ENCODE results near the gene GDF10. TPM values are rescaled to one million over a fixed set of nuclear protein-coding genes. Genes with fewer than 3 reads are reported as not detected.

Gene GDF10
- total RNA-seq, 1 donor from 2014 or later: not detected

DNA sequence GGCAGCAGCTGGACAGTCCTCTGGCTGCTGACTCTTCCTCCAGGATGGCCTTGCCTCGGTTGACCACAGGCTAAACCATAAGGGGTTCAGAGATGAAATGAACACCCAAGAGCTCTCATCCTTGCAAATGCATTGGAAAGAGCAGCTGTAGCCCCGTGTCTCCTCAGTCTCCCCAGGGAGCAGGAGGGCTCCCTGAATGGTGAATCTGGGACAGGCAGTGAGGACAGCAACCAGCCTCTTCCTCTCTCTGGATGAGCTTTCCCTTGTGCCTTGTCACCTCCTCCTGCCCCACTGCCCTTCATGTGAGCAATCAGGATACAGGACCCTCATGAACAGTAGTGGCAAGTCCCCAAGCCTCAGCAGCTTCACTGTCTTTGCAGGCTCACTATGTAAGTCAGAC is 23.9 kb upstream of the GDF10 start:
- peaks cover 2% of the 10 kb centered on the region for H3K9me3 Mint-ChIP-seq
- intact Hi-C loops (cut with micrococcal nuclease): no loop called here
- ChIA-PET CTCF (no interaction called here), POLR2A (no interaction called here)
- no peaks in the 10 kb centered on the region for H3K36me3 Mint-ChIP-seq (ENCODE audit: low read depth)
- ATAC-seq (ENCODE audit: low read depth): no peak
- H3K4me3 Mint-ChIP-seq: no peak overlapping the region
- TF ChIP-seq CTCF (IDR thresholded peaks at IDR 0.05): no peak
- H3K27me3 Mint-ChIP-seq: peaks cover 18% of the 10 kb centered on the region
- H3K27ac Mint-ChIP-seq: no peak overlapping the region
- no peak for DNase-seq
- H3K4me1 Mint-ChIP-seq: no peaks in the 10 kb centered on the region

- no peak for DNase-seq
- TF ChIP-seq CTCF (IDR thresholded peaks at IDR 0.05): no peak
- H3K4me3 Mint-ChIP-seq: no peak overlapping the region
- CTCF ChIA-PET: no interaction called here
- no peaks in the 10 kb centered on the region for H3K36me3 Mint-ChIP-seq (ENCODE audit: low read depth)
- POLR2A ChIA-PET: no interaction called here
- intact Hi-C loops (cut with micrococcal nuclease): no loop called here
- H3K9me3 Mint-ChIP-seq: peaks cover 2% of the 10 kb centered on the region
- no peak overlapping the region for H3K27ac Mint-ChIP-seq
- H3K27me3 Mint-ChIP-seq: peaks cover 18% of the 10 kb centered on the region
- H3K4me1 Mint-ChIP-seq: peaks cover 2% of the 10 kb centered on the region
- ATAC-seq (ENCODE audit: low read depth): no peak
Observed at GRCh38 chr10:47276576-47277351, 23.2 kb upstream of the GDF10 start.

DNA sequence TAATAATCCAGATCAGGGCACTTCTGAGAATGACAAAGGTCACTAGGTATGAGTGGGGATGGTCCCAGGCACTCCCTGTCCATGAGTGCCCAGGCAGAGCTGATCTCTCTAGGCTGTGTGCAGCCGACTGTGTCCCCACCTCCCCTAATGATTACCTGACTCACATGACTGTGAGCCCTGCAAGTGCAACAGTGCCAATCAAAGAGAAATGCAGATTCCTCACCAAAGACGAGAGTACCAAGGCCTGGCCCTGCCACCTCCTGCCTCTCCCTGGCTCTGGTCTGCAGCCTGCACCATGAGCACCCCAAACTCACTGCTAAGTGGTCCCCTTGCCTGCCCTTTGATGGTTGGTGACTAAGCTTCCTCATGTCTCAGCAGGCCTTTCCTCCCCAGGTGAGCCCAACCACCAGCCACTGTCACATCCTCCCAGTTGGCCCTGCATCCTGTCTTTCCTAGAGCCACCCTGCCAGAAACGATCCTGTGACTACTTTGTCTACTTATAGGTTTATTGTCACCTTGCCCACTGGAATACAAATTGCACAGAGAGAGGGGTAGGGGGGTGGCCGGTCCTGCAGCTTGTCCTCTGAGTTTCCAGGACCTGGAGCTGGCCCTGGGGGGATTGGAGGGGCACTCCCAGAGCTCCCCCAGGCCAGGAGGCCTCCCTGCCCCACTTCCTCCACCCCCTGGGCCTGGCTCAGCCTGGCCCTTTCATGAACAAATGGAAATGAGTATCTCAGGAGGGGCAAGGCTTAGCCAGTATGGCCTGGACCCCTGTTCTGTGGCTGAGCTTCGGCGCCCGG is 22.4 kb upstream of the GDF10 start:
- Mint-ChIP-seq H3K4me3 (no peak overlapping the region), H3K27ac (no peak overlapping the region), H3K9me3 (no peaks in the 10 kb centered on the region), H3K4me1 (peaks cover 2% of the 10 kb centered on the region), H3K27me3 (peaks cover 21% of the 10 kb centered on the region), H3K36me3 (ENCODE audit: low read depth) (no peaks in the 10 kb centered on the region)
- DNase-seq (no peak), ATAC-seq (ENCODE audit: low read depth) (no peak)
- intact Hi-C loops (cut with micrococcal nuclease): no loop called here
- TF ChIP-seq CTCF (IDR thresholded peaks at IDR 0.05): no peak
- ChIA-PET CTCF (no interaction called here), POLR2A (no interaction called here)

GRCh38 chr10:47278152-47278473 is 21.9 kb upstream of the GDF10 start:
- TF ChIP-seq CTCF (IDR thresholded peaks at IDR 0.05): no peak
- Mint-ChIP-seq H3K36me3 (ENCODE audit: low read depth) (no peaks in the 10 kb centered on the region), H3K27me3 (peaks cover 21% of the 10 kb centered on the region), H3K27ac (no peak overlapping the region), H3K9me3 (no peaks in the 10 kb centered on the region), H3K4me1 (peaks cover 2% of the 10 kb centered on the region), H3K4me3 (no peak overlapping the region)
- DNase-seq (no peak), ATAC-seq (ENCODE audit: low read depth) (no peak)
- intact Hi-C loops (cut with micrococcal nuclease): no loop called here
- ChIA-PET CTCF (no interaction called here), POLR2A (no interaction called here)

GRCh38 chr10:47278720-47279119 is 21.3 kb upstream of the GDF10 start:
- no peak for TF ChIP-seq CTCF (IDR thresholded peaks at IDR 0.05)
- no peak for ATAC-seq (ENCODE audit: low read depth)
- no peaks in the 10 kb centered on the region for H3K36me3 Mint-ChIP-seq (ENCODE audit: low read depth)
- peaks cover 2% of the 10 kb centered on the region for H3K4me1 Mint-ChIP-seq
- peaks cover 17% of the 10 kb centered on the region for H3K27me3 Mint-ChIP-seq
- no peak for DNase-seq
- intact Hi-C loops (cut with micrococcal nuclease): no loop called here
- H3K9me3 Mint-ChIP-seq: no peaks in the 10 kb centered on the region
- no peak overlapping the region for H3K4me3 Mint-ChIP-seq
- H3K27ac Mint-ChIP-seq: no peak overlapping the region
- CTCF ChIA-PET: no interaction called here
- POLR2A ChIA-PET: no interaction called here

All from activated B cell treated with CpG ODN at 0.5 μM for 24 hours (primary cell).